SK-N-SH (cell line): ENCODE results near the gene MRPS23.

Source experiments
- IRF3 ChIP-seq: fragments of 150-350 bp; IDR thresholded peaks from 2 replicates; pipeline ENCODE4 v1.6.1; 2016; ENCODE audit warnings: mild to moderate bottlenecking, low read depth, low read length
- MXI1 ChIP-seq: IDR thresholded peaks from 2 replicates; pipeline ENCODE4 v1.6.1; 2012; ENCODE audit warnings: mild to moderate bottlenecking, low read depth, low read length, improper control_type of control experiment
- POLR2AphosphoS5 ChIP-seq: IDR thresholded peaks from 2 replicates; pipeline ENCODE4 v1.6.1; 2012; ENCODE audit warnings: low read depth, low read length
- YY1 ChIP-seq: IDR thresholded peaks from 2 replicates; pipeline ENCODE4 v1.4.0; 2012; ENCODE audit warnings: low read depth, mild to moderate bottlenecking

GRCh38 chr17:57892820-57893595 lies 43.2 kb upstream of the MRPS23 start:
- TF ChIP-seq YY1 (peak; percentile 64; the same call in 1 of the 2 replicates), POLR2AphosphoS5 (no peak; the same call in 1 of the 2 replicates), MXI1 (no peak), IRF3 (no peak)
